22Rv1 (cell line): ENCODE measurements around the gene PDZD7.

Source experiments
- ZFX ChIP-seq: fragments of 450-650 bp; IDR thresholded peaks from 2 replicates; pipeline ENCODE4 v1.6.1; 2017; ENCODE audit warnings: antibody characterized with exemption, borderline replicate concordance
- TF ChIP-seq, protein P1 (sequence below): fragments of 450-650 bp; IDR thresholded peaks from 2 replicates; pipeline ENCODE4 v1.5.1; 2017; ENCODE audit warnings: mild to moderate bottlenecking

DNA sequence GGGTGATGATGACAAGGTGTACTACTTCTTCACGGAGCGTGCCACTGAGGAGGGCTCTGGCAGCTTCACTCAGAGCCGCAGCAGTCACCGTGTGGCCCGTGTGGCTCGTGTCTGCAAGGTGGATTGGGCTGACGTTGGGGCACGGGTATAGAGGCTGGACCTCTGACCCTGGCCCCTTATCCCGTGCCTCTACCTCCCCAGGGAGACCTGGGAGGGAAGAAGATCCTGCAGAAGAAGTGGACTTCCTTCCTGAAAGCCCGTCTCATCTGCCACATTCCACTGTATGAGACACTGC, 52.1 kb downstream of the PDZD7 start:
- TF ChIP-seq, protein P1, sequence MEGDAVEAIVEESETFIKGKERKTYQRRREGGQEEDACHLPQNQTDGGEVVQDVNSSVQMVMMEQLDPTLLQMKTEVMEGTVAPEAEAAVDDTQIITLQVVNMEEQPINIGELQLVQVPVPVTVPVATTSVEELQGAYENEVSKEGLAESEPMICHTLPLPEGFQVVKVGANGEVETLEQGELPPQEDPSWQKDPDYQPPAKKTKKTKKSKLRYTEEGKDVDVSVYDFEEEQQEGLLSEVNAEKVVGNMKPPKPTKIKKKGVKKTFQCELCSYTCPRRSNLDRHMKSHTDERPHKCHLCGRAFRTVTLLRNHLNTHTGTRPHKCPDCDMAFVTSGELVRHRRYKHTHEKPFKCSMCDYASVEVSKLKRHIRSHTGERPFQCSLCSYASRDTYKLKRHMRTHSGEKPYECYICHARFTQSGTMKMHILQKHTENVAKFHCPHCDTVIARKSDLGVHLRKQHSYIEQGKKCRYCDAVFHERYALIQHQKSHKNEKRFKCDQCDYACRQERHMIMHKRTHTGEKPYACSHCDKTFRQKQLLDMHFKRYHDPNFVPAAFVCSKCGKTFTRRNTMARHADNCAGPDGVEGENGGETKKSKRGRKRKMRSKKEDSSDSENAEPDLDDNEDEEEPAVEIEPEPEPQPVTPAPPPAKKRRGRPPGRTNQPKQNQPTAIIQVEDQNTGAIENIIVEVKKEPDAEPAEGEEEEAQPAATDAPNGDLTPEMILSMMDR: no peak
- TF ChIP-seq ZFX: no peak
